Activated B cell treated with CpG ODN at 0.5 μM for 24 hours (primary cell): Measurements from ENCODE around the gene CNTNAP2. TPM values are rescaled to one million over a fixed set of nuclear protein-coding genes. Genes with fewer than 3 reads are reported as not detected.

Source experiments
- ATAC-seq: fragments of 200-7000 bp; cut with Tn5 transposase; one replicate; pipeline ENCODE4 v1.10.0; 2021; ENCODE audit warnings: low read depth, mild to moderate bottlenecking, moderate library complexity
- CTCF ChIA-PET: fragments of 350-600 bp; sonication (Branson Sonifier 250); formaldehyde crosslinking; loops from one replicate; lab custom pipeline; 2021; ENCODE audit warnings: antibody characterized with exemption; lab: Charles Lee
- POLR2A ChIA-PET: fragments of 350-600 bp; sonication (Branson Sonifier 250); formaldehyde crosslinking; loops from one replicate; lab custom pipeline; 2021; ENCODE audit warnings: antibody characterized with exemption; lab: Charles Lee
- DNase-seq: peaks from one replicate; pipeline ENCODE4 v3.0.0; 2022
- H3K27ac Mint-ChIP-seq: one replicate; pipeline ENCODE4 v1.8.0; 2020; ENCODE audit warnings: mixed read lengths
- H3K27me3 Mint-ChIP-seq: one replicate; pipeline ENCODE4 v1.8.0; 2021; ENCODE audit warnings: mixed read lengths
- H3K36me3 Mint-ChIP-seq: one replicate; pipeline ENCODE4 v1.8.0; 2021; ENCODE audit warnings: low read depth, mixed read lengths
- H3K4me1 Mint-ChIP-seq: one replicate; pipeline ENCODE4 v1.8.0; 2021; ENCODE audit warnings: mixed read lengths
- H3K4me3 Mint-ChIP-seq: one replicate; pipeline ENCODE4 v1.8.0; 2020; ENCODE audit warnings: mild to moderate bottlenecking, mixed read lengths
- H3K9me3 Mint-ChIP-seq: one replicate; pipeline ENCODE4 v1.8.0; 2020; ENCODE audit warnings: mixed read lengths
- CTCF ChIP-seq: fragments of 200-600 bp; IDR thresholded peaks from one replicate; pipeline ENCODE4 v1.8.0; 2022; ENCODE audit warnings: antibody characterized with exemption, mild to moderate bottlenecking
- intact Hi-C: fragments of 100-400 bp; cut with micrococcal nuclease; formaldehyde crosslinking; loops from one replicate; pipeline ENCODE4 v1.15.1; 2024
- total RNA-seq: library from RNA; stranded (reverse); gene quantifications from 2 replicates; pipeline ENCODE4 v1.2.3, GENCODE V29; 2022

CNTNAP2 gene
- total RNA-seq, 1 donor from 2014 or later: 0.84 TPM

GRCh38 chr7:146206270-146206669 lies 89.7 kb downstream of the CNTNAP2 start:
- Mint-ChIP-seq H3K27me3 (no peaks in the 10 kb centered on the region), H3K36me3 (no peaks in the 10 kb centered on the region), H3K4me3 (no peak overlapping the region), H3K27ac (no peak overlapping the region), H3K9me3 (no peaks in the 10 kb centered on the region), H3K4me1 (no peaks in the 10 kb centered on the region)
- intact Hi-C loops: no loop called here
- no peak for TF ChIP-seq CTCF
- DNase-seq (no peak), ATAC-seq (no peak)
- POLR2A ChIA-PET: no interaction called here
- CTCF ChIA-PET: no interaction called here

GRCh38 chr7:146208492-146208891 lies 91.9 kb downstream of the CNTNAP2 start:
- no peak for TF ChIP-seq CTCF
- Mint-ChIP-seq H3K36me3 (no peaks in the 10 kb centered on the region), H3K27me3 (no peaks in the 10 kb centered on the region), H3K9me3 (peaks cover 2% of the 10 kb centered on the region), H3K4me3 (no peak overlapping the region), H3K27ac (no peak overlapping the region), H3K4me1 (no peaks in the 10 kb centered on the region)
- intact Hi-C loops: no loop called here
- ChIA-PET CTCF (no interaction called here), POLR2A (no interaction called here)
- DNase-seq (no peak), ATAC-seq (no peak)

- ChIA-PET CTCF (no interaction called here), POLR2A (no interaction called here)
- Mint-ChIP-seq H3K27ac (no peak overlapping the region), H3K4me3 (no peak overlapping the region), H3K36me3 (no peaks in the 10 kb centered on the region), H3K4me1 (no peaks in the 10 kb centered on the region), H3K9me3 (peaks cover 6% of the 10 kb centered on the region), H3K27me3 (no peaks in the 10 kb centered on the region)
- ATAC-seq (no peak), DNase-seq (no peak)
- TF ChIP-seq CTCF: no peak
- intact Hi-C loops: no loop called here
Observed at GRCh38 chr7:146214842-146215241, 98.2 kb downstream of the CNTNAP2 start.

DNA sequence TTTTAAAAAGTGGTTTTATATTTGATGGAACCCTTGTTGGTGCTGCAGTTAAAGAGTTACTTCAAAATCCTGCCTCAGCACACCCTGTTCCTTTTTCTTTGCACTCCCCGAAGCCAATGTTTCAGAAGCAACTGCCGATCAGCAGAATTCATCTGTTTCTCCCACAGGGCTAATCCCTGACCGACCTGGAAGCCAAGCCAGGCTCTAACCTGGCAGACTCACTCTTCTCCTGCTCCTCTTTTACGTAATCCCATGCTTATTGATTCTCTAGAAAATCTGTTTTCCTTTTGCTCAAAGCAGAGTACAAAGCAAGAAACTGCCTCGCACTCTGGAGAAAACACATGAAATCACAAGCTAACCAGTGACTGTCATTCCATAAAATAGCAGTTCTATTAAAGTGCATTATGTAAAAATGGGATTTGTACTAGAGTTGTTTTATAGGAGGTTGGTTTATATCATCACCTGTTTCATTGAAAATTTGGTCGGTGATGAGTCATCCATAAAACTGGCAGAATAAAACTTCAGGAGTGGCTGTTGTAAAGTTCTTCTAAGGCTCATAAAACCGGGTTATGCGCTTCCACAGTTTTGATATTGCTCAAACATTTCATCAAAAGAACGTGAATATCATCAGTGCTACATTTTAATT lies 99.9 kb downstream of the CNTNAP2 start:
- TF ChIP-seq CTCF: no peak
- ChIA-PET POLR2A (interaction anchor here (0.6 kb wide), 1 partner anchor 37 kb away, joined by 7 read pairs; no protein-coding TSS in a partner anchor), CTCF (no interaction called here)
- intact Hi-C loops: no loop called here
- Mint-ChIP-seq H3K4me1 (no peaks in the 10 kb centered on the region), H3K9me3 (peaks cover 6% of the 10 kb centered on the region), H3K4me3 (no peak overlapping the region), H3K27me3 (no peaks in the 10 kb centered on the region), H3K27ac (no peak overlapping the region), H3K36me3 (no peaks in the 10 kb centered on the region)
- ATAC-seq: no peak
- DNase-seq: no peak

GRCh38 chr7:146223851-146224250 lies 107.2 kb downstream of the CNTNAP2 start:
- H3K4me1 Mint-ChIP-seq: no peaks in the 10 kb centered on the region
- no peak overlapping the region for H3K27ac Mint-ChIP-seq
- ATAC-seq (no peak), DNase-seq (no peak)
- ChIA-PET POLR2A (no interaction called here), CTCF (no interaction called here)
- H3K27me3 Mint-ChIP-seq: no peaks in the 10 kb centered on the region
- TF ChIP-seq CTCF: no peak
- peaks cover 3% of the 10 kb centered on the region for H3K9me3 Mint-ChIP-seq
- intact Hi-C loops: no loop called here
- no peaks in the 10 kb centered on the region for H3K36me3 Mint-ChIP-seq
- H3K4me3 Mint-ChIP-seq: no peak overlapping the region
